Urinary bladder (tissue), 4 donors: Measurements from ENCODE around the gene ARPC1A. TPM values are rescaled to one million over a fixed set of nuclear protein-coding genes. Genes with fewer than 3 reads are reported as not detected.

Experiments used
- DNase-seq: peaks from one replicate; pipeline ENCODE4 v3.0.0-alpha.2; 2015; ENCODE audit errors: extremely low spot score
- H3K27ac ChIP-seq: one replicate; pipeline ENCODE4 v1.5.1; 2013; ENCODE audit warnings: low read depth, mild to moderate bottlenecking, moderate library complexity
- H3K36me3 ChIP-seq: one replicate; pipeline ENCODE4 v1.6.1; 2013; ENCODE audit warnings: mild to moderate bottlenecking, moderate library complexity; ENCODE audit not compliant: insufficient read depth
- H3K4me1 ChIP-seq: one replicate; pipeline ENCODE4 v1.6.1; 2013; ENCODE audit warnings: mild to moderate bottlenecking, moderate library complexity; ENCODE audit not compliant: insufficient read depth
- H3K4me3 ChIP-seq: one replicate; pipeline ENCODE4 v1.5.1; 2013; ENCODE audit warnings: low read depth, low read length
- WGBS: extraction: QIAGEN DNeasy Blood & Tissue Kit; methylation state at CpG from one replicate; pipeline ENCODE4 v1.1.7; 2013; 5-methylcytosine and 5-hydroxymethylcytosine counted together
- polyA plus RNA-seq: library from polyadenylated mRNA; stranded (reverse); fragments of 200-250 nt; gene quantifications from one replicate; pipeline ENCODE4 v1.2.3, GENCODE V29; 2013
- total RNA-seq: library from RNA; depleted of rRNA; stranded (reverse); fragments of >200 nt; gene quantifications from one replicate; pipeline ENCODE4 v1.2.3, GENCODE V29; 2014
- donor health status: healthy with polysubstance abuse.
- donor health status: healthy.

Gene ARPC1A
- total and polyA plus RNA-seq, 2 donors, result 68.9 to 99.2 TPM

- DNase-seq, result no peak
- Histone ChIP-seq H3K36me3 (no peaks in the 10 kb centered on the region), H3K4me1 (no peaks in the 10 kb centered on the region), H3K27ac (peak overlapping the region; percentile 47), H3K4me3 (peak overlapping the region; percentile 41)
- WGBS, result 35% methylated on average over 30 of the region's 30 CpGs
These were observed 67.9 kb downstream of the ARPC1A start for GRCh38 chr7:99393355-99394187.

- no peaks in the 10 kb centered on the region for H3K36me3 ChIP-seq
- H3K4me1 ChIP-seq, result no peaks in the 10 kb centered on the region
- H3K27ac ChIP-seq, result no peak overlapping the region
- no peak for DNase-seq
- H3K4me3 ChIP-seq, result no peak overlapping the region
- WGBS, result 86% methylated on average over 4 of the region's 4 CpGs
These were observed 68.4 kb downstream of the ARPC1A start for GRCh38 chr7:99394188-99394502.

DNA sequence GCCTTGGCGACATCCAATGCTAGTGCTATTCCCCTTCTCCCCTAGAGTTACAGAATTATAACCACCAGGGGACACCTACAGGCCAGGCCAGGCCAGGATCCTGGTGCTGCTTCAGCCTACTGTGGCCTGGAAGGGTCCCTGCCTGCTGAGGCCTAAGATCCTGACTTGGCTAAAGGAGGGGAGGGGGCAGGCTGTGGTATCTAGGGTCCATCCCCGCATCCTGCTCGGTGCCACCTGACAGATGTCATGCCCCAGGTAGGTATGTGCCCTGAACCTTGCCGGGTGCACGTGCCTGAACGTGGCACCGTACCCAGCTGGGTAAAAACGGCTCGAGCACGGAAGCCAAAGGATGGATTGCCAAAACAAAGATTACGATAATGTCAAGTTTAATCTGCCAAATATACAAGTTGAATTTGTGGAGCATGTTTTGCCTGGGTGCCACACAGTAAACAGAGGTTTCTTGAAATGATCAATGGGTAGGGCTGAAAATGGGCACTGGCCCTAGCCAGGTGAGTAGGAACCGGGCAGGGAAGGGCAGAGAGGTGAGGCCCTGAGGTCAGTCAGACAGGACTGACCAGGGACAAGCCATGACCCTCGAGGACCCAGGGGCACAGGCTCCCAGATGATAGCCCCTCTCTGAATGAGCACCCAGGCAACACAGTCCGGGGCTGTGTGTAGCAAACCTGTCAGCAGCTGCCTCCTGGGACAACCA is 70.1 kb downstream of the ARPC1A start:
- no peak overlapping the region for H3K4me3 ChIP-seq
- DNase-seq, result no peak
- H3K27ac ChIP-seq, result no peak overlapping the region
- H3K36me3 ChIP-seq, result peaks cover 3% of the 10 kb centered on the region
- H3K4me1 ChIP-seq, result no peaks in the 10 kb centered on the region
- 85% methylated on average over 14 of the region's 14 CpGs for WGBS

- 78% methylated on average over 21 of the region's 21 CpGs for WGBS
- Histone ChIP-seq H3K4me3 (no peak overlapping the region), H3K36me3 (peaks cover 7% of the 10 kb centered on the region), H3K4me1 (no peaks in the 10 kb centered on the region), H3K27ac (no peak overlapping the region)
- no peak for DNase-seq
These were observed 71.0 kb downstream of the ARPC1A start for GRCh38 chr7:99396418-99397296.

- Histone ChIP-seq H3K4me1 (no peaks in the 10 kb centered on the region), H3K36me3 (peaks cover 7% of the 10 kb centered on the region), H3K27ac (no peak overlapping the region), H3K4me3 (no peak overlapping the region)
- DNase-seq, result no peak
- WGBS, result 81% methylated on average over 18 of the region's 18 CpGs
These were observed 71.7 kb downstream of the ARPC1A start for GRCh38 chr7:99397297-99397983.

DNA sequence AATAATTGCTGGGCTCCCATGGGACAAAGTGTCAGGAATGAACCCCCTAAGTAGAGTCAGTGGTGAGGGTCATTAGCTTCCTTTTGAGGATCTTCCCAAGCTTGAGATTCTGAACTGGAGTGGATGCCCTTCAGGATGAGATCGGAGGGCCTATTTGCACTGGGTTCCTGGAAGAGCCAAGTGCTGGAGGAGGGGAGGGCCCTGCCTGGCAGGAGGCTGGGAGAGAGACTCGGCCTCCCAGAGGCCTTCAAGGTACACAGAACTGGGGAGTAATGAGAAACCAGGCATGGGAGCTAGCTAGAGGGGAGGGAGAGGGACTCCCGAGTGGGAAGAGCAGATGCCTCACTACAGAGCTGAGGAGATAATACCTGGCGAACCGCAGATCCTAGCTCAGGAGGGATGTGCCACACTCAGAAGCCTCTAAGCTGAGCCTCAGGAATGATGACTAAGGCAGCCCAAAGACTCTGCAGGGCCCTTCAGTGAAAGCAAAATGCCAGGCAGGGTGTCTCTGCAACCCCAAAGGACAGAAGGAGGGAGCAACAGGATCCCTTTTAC is 73.3 kb downstream of the ARPC1A start:
- H3K36me3 ChIP-seq, result peaks cover 7% of the 10 kb centered on the region
- 82% methylated on average over 5 of the region's 5 CpGs for WGBS
- no peaks in the 10 kb centered on the region for H3K4me1 ChIP-seq
- H3K27ac ChIP-seq, result no peak overlapping the region
- no peak for DNase-seq
- H3K4me3 ChIP-seq, result no peak overlapping the region

DNA sequence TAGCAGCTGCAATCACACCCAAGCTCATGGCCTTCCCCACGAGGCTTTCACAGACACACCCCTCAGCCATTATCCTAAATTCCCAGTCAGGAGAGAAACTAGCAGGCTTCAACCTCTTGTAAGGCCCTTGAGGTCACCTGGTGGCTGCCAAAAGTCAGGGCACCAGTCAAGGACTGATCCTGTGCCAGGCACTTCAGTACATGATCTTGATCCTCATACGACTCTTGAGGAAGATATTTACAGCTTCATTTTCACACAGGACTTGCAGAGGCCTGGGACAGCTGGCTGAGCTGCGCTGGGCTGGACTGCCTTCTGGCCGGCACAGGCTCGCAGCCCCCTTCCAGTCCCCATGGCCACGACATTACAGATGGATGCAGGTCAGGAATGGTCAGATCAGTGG is 73.9 kb downstream of the ARPC1A start:
- no peak overlapping the region for H3K4me3 ChIP-seq
- whole genome bisulfite sequencing, result 73% methylated on average over 6 of the region's 6 CpGs
- DNase-seq, result no peak
- H3K4me1 ChIP-seq, result no peaks in the 10 kb centered on the region
- H3K27ac ChIP-seq, result no peak overlapping the region
- H3K36me3 ChIP-seq, result peaks cover 7% of the 10 kb centered on the region

DNA sequence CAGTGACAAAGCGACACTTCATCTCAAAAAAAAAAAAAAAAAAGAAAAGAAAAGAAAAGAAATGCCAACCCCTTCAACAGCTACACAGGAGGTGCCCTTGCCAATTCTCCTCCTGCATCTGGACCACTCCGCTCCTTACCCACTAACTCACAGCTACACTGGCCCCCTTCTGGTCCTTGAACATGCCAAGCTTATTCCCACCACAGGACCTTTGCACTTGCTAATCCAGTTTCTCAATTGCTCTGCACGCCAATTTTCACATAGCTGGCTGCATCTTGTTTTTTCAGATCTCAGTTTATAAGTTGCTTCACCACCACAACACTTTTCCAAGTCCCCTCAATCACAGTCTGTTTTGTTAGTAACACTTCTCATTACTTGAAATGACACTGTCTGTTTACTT is 77.2 kb downstream of the ARPC1A start:
- no peak overlapping the region for H3K4me3 ChIP-seq
- peaks cover 7% of the 10 kb centered on the region for H3K36me3 ChIP-seq
- 96% methylated on average over 3 of the region's 3 CpGs for WGBS
- no peaks in the 10 kb centered on the region for H3K4me1 ChIP-seq
- H3K27ac ChIP-seq, result no peak overlapping the region
- DNase-seq, result no peak

DNA sequence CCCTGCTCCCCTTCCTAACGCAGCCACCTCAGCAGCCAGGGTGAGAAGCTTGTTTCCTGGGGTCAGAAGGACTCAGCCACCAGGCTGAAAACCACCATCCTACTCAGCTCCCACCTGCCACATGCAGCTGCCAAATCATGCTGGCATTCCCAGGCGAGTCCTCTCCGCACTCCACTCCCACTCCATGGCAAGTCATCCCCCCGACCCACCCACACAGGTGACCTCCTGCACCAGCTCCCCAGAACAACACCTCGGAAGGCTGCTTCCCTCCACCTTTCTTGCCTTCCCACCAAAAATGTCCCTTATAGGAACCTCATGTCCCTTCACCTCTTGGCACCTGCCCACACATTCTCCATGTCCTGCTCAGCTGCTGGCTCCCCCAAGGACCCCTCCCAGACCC is 78.1 kb downstream of the ARPC1A start:
- peaks cover 7% of the 10 kb centered on the region for H3K36me3 ChIP-seq
- 91% methylated on average over 5 of the region's 5 CpGs for WGBS
- no peaks in the 10 kb centered on the region for H3K4me1 ChIP-seq
- no peak for DNase-seq
- no peak overlapping the region for H3K4me3 ChIP-seq
- H3K27ac ChIP-seq, result no peak overlapping the region

DNA sequence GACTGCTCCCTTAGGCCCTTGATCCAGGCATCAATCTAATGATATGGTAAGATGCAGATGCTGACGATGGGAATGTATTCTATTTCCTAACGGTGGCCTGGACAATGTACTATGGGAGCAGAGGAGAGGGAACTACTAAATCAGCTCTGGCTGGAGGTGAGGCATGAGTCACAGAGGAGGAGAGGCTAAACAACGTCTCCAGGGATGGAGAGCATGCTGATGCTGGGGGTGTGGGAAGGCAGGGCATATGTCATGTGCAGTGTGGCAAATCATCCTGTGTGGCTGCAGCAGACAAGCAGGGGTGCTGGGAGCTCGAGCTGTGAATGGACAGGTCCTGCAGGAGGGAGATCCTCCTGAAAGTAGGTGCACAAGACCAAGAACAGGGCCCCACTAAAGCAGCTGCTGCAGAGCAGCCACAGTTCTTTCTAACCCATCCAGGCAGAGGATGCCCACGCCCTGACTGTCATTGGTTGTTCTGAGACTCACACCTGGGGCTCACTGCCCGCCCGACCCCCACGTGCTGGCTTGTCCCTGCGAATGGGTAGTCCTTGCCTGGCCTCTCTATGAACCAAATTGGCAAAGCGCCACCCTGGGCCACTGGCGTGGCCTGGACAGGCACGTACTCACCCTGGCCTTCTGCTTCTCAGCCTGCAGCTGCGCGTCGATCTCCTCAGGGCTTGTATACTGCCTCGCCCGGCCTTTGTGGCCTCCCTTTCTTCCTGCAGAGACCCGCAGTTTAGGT is 78.7 kb downstream of the ARPC1A start:
- Histone ChIP-seq H3K36me3 (peaks cover 7% of the 10 kb centered on the region), H3K4me1 (no peaks in the 10 kb centered on the region), H3K4me3 (no peak overlapping the region), H3K27ac (no peak overlapping the region)
- no peak for DNase-seq
- WGBS, result 81% methylated on average over 18 of the region's 18 CpGs

DNA sequence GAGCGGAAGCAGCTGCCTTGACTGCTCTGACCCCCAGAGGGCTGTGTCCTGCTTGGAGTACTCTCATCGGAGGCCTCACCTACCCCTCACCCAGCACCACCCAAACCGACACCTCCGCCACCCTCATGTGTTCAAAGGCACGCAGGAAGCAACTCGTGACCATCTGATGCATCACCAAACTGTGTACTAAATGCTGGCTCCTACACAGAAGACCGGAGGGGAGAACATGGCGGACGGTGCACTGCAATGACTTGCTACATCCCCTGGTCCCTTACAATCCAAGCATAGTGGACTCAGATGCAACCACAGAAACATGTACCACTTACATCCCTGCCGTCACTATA is 79.3 kb downstream of the ARPC1A start:
- 94% methylated on average over 10 of the region's 10 CpGs for WGBS
- Histone ChIP-seq H3K4me1 (no peaks in the 10 kb centered on the region), H3K36me3 (peaks cover 6% of the 10 kb centered on the region)

GRCh38 chr7:99406557-99406956 is 80.9 kb downstream of the ARPC1A start:
- no peak for DNase-seq
- Histone ChIP-seq H3K36me3 (no peaks in the 10 kb centered on the region), H3K4me3 (no peak overlapping the region), H3K27ac (no peak overlapping the region), H3K4me1 (peaks cover 1% of the 10 kb centered on the region)
- 58% methylated on average over 1 of the region's 1 CpG for WGBS

More for the DNA sequence above, 79.3 kb downstream of the ARPC1A start:
- H3K27ac ChIP-seq, result no peak overlapping the region
- DNase-seq, result no peak
- H3K4me3 ChIP-seq, result no peak overlapping the region
